ENCODE data around the gene GFRA1.

GFRA1 gene

DNA sequence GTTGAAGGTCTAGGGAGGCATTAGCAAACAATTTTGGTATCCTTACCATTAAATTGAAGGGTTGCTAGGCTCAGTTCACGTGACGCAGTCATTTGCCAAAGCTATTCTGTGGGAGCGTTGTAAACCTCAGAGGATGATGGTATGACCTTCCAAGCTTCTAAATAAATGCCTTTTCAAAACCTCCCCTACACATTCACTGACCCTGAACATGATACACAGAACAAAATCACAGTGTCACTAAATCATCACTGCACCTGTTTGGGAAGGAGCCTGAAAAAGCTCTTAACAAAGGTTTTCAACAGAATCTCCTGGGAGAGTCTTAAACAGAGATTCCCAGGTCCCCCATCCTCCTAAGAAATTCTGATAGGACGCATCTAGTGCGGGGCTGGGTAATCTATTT lies 38.0 kb upstream of the GFRA1 start:
- Histone ChIP-seq H3K27ac (ENCODE audit: poor library complexity, severe bottlenecking) (no peak overlapping the region), H3K27me3 (ENCODE audit: insufficient read depth, poor library complexity, severe bottlenecking) (no peaks in the 10 kb centered on the region), H3K9me3 (ENCODE audit: severe bottlenecking) (no peaks in the 10 kb centered on the region), H3K4me1 (ENCODE audit: insufficient read depth, poor library complexity, severe bottlenecking) (no peaks in the 10 kb centered on the region), H3K36me3 (ENCODE audit: low read depth) (no peaks in the 10 kb centered on the region), H3K4me3 (ENCODE audit: severe bottlenecking) (no peak overlapping the region)
- DNase-seq (ENCODE audit: low spot score) (no peak), ATAC-seq (ENCODE audit: low read depth) (no peak)
- TF ChIP-seq, protein P1, sequence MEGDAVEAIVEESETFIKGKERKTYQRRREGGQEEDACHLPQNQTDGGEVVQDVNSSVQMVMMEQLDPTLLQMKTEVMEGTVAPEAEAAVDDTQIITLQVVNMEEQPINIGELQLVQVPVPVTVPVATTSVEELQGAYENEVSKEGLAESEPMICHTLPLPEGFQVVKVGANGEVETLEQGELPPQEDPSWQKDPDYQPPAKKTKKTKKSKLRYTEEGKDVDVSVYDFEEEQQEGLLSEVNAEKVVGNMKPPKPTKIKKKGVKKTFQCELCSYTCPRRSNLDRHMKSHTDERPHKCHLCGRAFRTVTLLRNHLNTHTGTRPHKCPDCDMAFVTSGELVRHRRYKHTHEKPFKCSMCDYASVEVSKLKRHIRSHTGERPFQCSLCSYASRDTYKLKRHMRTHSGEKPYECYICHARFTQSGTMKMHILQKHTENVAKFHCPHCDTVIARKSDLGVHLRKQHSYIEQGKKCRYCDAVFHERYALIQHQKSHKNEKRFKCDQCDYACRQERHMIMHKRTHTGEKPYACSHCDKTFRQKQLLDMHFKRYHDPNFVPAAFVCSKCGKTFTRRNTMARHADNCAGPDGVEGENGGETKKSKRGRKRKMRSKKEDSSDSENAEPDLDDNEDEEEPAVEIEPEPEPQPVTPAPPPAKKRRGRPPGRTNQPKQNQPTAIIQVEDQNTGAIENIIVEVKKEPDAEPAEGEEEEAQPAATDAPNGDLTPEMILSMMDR (IDR thresholded peaks at IDR 0.05; ENCODE audit: poor library complexity, severe bottlenecking), result no peak

DNA sequence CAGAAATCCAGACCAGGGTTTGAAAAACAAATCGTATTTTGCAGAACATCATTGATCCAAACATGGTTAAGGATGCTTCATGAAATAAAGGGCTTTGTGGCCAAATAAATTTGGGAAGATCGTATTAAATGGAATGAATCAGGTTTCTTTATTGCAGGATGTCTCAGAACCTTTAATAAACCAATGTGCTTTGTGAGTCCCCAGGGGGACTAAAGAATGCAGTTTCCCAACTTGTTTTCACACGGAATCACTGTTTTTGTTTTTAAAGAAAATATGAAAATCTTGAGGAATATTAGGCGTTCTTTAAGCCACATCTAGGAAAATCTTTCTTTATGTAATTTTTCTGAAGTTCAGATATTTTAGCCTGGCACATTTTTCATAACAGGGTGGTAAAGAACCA lies 34.4 kb upstream of the GFRA1 start:
- no peak for DNase-seq (ENCODE audit: low spot score)
- TF ChIP-seq, protein P1 (IDR thresholded peaks at IDR 0.05; ENCODE audit: poor library complexity, severe bottlenecking), result no peak
- H3K27ac ChIP-seq (ENCODE audit: poor library complexity, severe bottlenecking), result no peak overlapping the region
- H3K4me1 ChIP-seq (ENCODE audit: insufficient read depth, poor library complexity, severe bottlenecking), result no peaks in the 10 kb centered on the region
- H3K36me3 ChIP-seq (ENCODE audit: low read depth), result no peaks in the 10 kb centered on the region
- no peak overlapping the region for H3K4me3 ChIP-seq (ENCODE audit: severe bottlenecking)
- no peaks in the 10 kb centered on the region for H3K27me3 ChIP-seq (ENCODE audit: insufficient read depth, poor library complexity, severe bottlenecking)
- ATAC-seq (ENCODE audit: low read depth), result no peak
- no peaks in the 10 kb centered on the region for H3K9me3 ChIP-seq (ENCODE audit: severe bottlenecking)

DNA sequence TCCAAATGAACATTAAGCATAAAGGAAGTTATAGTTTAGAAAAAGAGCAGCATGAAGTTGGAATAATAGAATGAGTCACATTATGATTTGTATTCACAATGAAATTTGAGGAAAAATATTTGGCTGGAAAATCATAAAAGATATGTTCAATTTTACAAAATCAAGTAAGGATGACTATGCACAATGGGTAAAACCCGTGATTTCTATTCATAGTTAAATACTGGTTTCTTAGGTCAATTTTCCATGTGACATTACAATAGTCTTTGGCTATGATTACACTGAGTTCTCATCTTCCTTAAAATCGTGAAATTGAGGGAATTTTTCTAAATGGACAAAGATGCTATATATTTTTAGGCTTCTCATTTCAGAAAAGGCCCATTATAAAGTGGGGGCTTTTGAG lies 33.8 kb upstream of the GFRA1 start:
- TF ChIP-seq, protein P1 (IDR thresholded peaks at IDR 0.05; ENCODE audit: poor library complexity, severe bottlenecking), result no peak
- Histone ChIP-seq H3K27me3 (ENCODE audit: insufficient read depth, poor library complexity, severe bottlenecking) (no peaks in the 10 kb centered on the region), H3K27ac (ENCODE audit: poor library complexity, severe bottlenecking) (no peak overlapping the region), H3K4me1 (ENCODE audit: insufficient read depth, poor library complexity, severe bottlenecking) (no peaks in the 10 kb centered on the region), H3K4me3 (ENCODE audit: severe bottlenecking) (no peak overlapping the region), H3K36me3 (ENCODE audit: low read depth) (no peaks in the 10 kb centered on the region), H3K9me3 (ENCODE audit: severe bottlenecking) (no peaks in the 10 kb centered on the region)
- DNase-seq (ENCODE audit: low spot score), result no peak
- ATAC-seq (ENCODE audit: low read depth), result no peak

DNA sequence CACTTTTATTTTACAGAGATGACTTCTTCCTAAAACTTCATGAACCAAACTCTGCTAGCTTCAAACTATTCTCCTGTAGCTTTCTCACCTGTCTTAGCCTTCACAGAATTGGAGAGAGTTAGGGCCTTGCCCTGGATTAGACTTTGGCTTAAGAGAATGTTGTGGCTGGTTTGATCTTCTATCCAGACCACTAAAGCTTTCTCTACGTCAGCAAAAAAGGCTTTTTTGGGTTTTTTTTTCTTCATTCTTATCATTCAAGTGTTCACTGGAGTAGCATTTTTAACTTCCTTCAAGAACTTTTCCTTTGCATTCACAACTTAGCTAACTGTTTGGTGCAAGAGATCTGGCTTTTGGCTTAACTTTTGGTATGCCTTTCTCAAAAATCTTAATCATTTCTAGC lies 31.9 kb upstream of the GFRA1 start:
- no peaks in the 10 kb centered on the region for H3K36me3 ChIP-seq (ENCODE audit: low read depth)
- H3K27me3 ChIP-seq (ENCODE audit: insufficient read depth, poor library complexity, severe bottlenecking), result no peaks in the 10 kb centered on the region
- DNase-seq (ENCODE audit: low spot score) (no peak), ATAC-seq (ENCODE audit: low read depth) (no peak)
- H3K4me1 ChIP-seq (ENCODE audit: insufficient read depth, poor library complexity, severe bottlenecking), result no peaks in the 10 kb centered on the region
- H3K4me3 ChIP-seq (ENCODE audit: severe bottlenecking), result no peak overlapping the region
- no peak overlapping the region for H3K27ac ChIP-seq (ENCODE audit: poor library complexity, severe bottlenecking)
- no peaks in the 10 kb centered on the region for H3K9me3 ChIP-seq (ENCODE audit: severe bottlenecking)
- TF ChIP-seq, protein P1 (IDR thresholded peaks at IDR 0.05; ENCODE audit: poor library complexity, severe bottlenecking), result no peak

DNA sequence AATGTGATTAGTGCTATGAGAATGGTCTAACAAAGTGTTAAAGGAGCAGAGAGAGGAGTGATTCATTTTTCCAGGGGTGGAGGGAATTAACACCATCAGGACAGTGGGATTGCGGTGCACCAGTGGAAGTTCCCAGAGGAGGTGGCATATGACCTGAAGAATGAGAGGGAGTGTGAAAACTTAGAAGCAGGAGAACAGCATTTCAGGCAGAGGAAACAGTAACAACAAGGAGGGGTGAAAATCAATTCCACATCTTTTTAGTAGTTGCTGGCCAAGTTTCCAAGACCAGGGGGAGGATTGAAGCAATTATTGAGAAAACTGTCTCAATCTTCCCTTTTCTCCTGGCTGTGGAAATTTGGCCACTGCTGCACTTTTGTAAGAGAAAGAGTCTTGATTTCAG lies 27.5 kb upstream of the GFRA1 start:
- Histone ChIP-seq H3K9me3 (ENCODE audit: severe bottlenecking) (no peaks in the 10 kb centered on the region), H3K36me3 (ENCODE audit: low read depth) (no peaks in the 10 kb centered on the region), H3K27ac (ENCODE audit: poor library complexity, severe bottlenecking) (no peak overlapping the region), H3K27me3 (ENCODE audit: insufficient read depth, poor library complexity, severe bottlenecking) (no peaks in the 10 kb centered on the region), H3K4me3 (ENCODE audit: severe bottlenecking) (no peak overlapping the region), H3K4me1 (ENCODE audit: insufficient read depth, poor library complexity, severe bottlenecking) (no peaks in the 10 kb centered on the region)
- DNase-seq (ENCODE audit: low spot score), result no peak
- no peak for ATAC-seq (ENCODE audit: low read depth)
- TF ChIP-seq, protein P1 (IDR thresholded peaks at IDR 0.05; ENCODE audit: poor library complexity, severe bottlenecking), result no peak
